ENCODE data around the gene ITGB6.

ITGB6 gene, protein sequence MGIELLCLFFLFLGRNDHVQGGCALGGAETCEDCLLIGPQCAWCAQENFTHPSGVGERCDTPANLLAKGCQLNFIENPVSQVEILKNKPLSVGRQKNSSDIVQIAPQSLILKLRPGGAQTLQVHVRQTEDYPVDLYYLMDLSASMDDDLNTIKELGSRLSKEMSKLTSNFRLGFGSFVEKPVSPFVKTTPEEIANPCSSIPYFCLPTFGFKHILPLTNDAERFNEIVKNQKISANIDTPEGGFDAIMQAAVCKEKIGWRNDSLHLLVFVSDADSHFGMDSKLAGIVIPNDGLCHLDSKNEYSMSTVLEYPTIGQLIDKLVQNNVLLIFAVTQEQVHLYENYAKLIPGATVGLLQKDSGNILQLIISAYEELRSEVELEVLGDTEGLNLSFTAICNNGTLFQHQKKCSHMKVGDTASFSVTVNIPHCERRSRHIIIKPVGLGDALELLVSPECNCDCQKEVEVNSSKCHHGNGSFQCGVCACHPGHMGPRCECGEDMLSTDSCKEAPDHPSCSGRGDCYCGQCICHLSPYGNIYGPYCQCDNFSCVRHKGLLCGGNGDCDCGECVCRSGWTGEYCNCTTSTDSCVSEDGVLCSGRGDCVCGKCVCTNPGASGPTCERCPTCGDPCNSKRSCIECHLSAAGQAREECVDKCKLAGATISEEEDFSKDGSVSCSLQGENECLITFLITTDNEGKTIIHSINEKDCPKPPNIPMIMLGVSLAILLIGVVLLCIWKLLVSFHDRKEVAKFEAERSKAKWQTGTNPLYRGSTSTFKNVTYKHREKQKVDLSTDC

DNA sequence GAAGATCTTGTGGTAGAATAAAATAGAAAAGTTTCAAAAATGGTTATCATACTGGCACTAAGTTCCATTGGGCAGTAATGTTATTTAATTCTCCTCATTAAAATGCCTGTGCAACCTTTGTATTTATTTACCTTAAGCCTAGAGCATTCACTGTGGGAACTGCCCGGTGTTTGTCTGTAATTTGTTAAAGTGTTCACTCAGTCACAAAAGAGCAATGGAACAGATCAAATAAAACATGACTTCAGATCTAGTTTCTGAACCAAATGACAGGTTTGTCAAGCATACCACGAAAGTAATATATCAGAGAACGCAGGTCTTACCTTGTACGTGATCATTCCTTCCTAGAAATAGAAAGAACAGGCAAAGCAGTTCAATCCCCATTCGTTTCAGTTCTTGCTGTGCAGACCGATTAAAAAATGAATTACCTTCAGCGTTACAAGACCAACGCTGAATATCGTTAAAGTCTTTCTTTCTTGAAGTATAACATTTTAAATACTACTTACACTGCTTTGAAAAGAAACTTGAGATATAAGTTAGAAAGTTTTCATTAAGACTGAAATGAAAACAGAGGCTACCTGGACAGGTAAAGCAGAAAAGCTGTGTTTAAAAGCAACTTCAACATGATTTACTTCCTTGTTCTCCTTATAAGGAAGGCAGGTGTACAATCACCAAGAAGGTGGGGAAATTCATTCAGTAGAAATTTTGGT lies at the start of gene ITGB6:
Gene ITGB6, minus strand, starts transcription at position 590 of the 707 bp plus-strand sequence. Its CDS starts 209 bp downstream, at position 381.
- no peak for DNase-seq (ENCODE audit: low read depth in 2 of 2)

DNA sequence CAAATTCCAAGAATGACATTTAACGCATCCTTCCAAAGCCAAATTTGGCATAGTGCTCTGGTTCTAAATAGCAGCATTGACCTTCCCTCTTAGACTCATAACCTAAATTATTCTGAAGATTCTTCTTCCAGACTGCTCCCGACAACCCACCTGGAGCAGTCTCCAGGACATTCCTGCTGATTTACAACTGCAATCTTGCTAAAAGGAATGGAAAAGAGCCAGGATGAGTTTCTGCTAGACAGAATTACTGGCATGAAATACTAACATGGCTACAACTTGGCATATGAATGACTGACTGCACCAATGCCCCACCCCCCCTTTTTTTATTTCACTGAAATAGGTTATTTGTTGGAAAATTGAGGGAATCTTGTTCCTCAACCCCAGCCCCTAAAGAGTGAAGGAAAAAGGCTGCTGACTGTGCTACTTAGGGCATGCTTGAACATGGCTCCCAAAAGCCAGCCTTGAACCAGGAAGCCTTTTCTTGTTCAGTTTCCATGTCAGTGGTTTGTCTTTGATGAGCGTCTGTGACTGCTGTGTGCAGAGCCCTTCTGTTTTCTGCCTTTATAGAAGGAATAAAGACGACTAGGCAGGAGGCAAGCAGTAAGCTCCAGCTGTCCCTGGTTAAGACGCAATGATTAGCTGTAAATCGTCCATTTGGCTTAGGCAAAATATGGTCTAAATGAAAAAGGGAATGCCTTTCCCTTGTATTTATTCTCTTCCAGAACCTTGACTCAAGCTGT lies 47.4 kb upstream of the ITGB6 start:
- no peak for DNase-seq (ENCODE audit: low read depth in 2 of 2)

DNA sequence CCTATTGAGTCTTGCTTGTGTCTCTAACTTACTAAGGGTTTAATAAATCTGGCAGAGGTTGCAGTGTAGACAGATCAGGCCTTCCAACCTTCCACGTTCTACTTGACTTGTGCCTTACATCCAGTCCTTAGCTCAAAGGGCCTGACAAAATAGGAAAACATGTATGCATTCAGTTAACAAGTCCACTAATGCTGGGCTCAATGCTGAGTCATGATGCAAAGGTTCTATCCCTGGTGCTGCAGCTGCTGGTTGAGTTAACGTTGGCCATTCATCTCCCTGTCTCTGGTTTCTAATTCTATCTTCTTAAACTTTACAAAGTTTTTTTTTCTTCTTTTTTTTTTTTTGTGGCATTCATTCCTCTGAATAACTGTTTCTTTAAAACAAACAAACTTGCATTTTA lies 46.3 kb upstream of the ITGB6 start:
- DNase-seq (ENCODE audit: low read depth in 2 of 2): no peak

DNA sequence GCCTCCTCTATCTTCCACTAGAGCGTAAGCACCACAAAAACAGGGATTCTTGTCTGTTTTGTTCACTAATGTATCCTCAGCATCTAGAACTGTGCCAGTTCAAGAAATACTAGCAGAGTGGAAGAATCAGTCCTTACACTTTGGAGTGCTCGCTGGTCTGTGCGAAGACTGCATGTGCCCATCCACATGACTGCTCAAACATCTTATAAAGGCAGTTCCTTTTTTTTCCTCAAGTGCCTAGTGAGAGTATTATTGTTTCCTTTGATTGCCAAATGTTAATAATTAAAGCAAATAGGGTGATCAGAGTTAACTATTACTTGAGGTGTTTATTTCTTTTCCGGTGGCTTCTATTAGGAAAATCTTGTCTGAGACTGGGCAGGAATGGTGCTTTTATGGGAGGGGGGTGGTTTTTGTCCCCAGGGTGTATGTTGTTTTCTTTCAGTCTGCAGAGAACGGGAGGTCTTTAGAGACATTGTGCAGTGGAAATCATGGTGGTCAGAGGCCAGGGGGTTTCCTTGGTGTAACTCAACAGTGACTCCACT lies 45.6 kb upstream of the ITGB6 start:
- DNase-seq (ENCODE audit: low read depth in 2 of 2): no peak

DNA sequence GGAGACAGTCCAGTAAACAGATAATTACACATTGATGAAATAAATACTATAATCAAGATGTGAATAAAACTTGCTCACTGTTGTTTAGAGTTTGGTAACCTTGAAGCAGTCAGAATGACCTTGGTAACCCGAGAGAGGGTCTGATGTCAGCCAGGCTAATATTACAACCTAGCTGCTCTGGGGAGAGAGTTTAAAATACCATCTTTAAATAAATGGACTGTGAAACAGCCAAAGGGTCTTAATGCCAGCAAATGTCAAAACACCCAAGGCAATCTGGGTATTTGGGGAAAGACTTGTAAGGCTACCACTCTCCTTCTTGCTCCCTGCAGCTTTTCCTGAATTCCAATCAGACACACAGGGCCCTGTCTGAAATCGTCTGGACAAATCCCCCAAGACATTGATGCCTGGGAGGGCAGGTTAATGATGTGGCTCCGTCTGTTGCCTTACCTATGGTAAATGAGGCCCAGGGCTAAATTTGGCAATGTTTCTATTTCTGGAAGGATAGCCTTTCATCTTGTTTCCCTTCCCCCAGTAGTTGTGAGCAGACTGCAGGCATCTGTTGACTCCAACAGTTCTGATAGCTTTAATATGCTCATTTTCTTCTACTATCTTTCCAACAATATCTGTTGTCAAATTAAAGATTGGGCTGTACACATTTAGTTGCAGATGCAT lies 43.0 kb upstream of the ITGB6 start:
- DNase-seq (ENCODE audit: low read depth in 2 of 2): no peak

DNA sequence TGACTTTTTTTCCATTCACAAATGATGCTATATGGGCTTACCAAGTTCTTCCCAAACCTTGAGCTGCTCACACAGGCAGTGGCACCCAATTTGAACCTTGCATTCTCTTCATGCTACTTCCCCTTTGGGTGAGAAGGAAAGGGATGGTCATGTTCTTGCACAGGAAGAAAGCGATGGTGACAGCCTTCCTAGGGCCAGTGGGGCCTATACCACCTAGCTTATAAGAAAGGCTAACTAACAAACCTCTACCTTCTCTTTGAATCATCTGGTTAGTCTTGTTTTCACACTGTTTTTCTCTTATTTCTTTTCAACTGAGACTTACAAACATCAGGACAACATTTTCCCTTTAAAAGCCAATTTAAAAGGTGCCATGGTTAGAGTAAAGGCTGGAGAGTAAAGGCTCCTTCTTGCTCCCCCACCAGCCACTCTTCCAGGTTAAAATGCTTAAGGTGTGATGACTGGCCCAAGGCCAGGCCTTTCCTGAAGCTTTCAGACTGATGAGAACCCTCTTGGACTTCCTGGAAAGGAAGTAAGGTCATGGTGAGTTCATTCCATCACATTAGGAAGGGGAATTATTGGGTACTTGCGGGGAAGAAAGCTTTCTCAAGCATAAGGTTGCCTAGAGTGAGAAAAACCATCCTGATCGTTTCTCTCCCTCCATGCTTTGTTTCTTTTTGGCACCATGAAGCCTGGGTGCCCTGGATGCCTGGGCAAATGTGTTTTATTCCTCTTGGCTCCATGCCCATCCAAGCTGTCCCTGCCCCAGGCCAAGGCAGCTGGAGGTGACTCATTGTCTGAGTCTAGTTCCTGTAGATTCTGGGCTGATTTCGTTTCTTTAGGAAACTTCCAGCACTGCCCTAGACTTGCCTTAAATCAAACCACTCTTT lies 41.4 kb upstream of the ITGB6 start:
- DNase-seq (ENCODE audit: low read depth in 2 of 2): no peak

DNA sequence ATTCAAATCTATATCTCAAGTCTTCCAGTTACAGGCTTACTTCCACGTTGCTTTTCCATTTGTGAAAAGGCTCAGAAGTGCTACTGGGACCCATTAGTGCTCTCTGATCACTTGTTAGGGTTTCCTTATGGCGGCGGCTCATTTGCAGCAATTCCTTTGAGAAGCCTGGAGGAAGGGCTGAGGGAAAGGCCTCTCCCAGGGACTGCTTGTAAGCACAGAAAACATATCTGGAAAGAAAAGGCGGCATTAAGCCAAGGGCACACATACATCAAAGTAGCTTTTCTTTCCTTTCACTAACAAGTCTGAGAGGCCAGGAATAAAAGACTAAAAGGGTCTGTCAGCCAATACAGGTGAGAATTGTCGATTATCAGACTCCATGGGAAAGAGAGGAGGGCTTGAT lies 39.4 kb upstream of the ITGB6 start:
- no peak for DNase-seq (ENCODE audit: low read depth in 2 of 2)

DNA sequence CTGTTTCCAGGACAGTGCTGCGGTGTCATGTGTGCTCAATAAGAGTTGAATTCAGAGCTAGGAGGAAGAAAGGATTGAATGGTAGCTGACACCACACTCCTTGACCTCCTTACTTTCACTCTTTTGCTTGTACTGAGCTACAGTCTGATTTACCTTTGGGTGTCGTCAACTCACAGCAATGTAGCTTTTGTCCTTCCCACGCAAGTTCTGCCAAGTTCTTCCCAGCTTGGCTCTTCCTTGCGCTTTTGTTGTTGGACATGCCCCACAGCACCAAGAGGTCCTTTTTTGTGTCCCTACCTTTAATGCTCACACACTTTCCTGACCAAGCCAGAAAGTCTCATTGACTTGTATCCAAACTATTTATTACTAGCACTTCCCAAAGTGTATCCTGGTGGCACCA lies 38.3 kb upstream of the ITGB6 start:
- DNase-seq (ENCODE audit: low read depth in 2 of 2): no peak

DNA sequence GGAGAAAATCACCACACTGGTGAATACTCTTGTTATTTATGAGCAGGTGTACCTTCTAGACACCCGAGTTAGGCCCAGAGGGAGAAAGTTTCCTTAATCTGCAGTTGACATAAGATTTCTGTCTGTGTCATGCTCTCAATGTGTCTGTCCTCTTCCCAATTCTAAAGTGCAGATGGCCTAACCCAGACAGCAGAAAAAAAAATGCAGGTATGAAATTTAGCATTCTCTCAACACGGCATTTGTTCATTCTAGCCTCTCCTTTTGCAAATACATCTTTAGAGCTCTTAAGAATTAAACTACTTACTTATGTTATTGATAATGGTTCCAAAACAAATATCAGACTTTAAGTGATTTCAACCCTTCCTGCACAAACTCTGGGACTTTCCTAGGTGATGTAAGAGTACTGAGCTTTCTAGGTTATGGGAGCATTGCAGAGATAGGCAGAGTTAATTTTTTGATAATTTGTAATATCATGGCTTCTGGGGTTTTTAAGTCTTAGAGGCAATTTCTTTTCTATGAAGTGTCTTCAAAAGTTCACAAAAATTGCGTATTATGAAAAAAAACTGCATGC lies 32.9 kb upstream of the ITGB6 start:
- no peak for DNase-seq (ENCODE audit: low read depth in 2 of 2)

DNA sequence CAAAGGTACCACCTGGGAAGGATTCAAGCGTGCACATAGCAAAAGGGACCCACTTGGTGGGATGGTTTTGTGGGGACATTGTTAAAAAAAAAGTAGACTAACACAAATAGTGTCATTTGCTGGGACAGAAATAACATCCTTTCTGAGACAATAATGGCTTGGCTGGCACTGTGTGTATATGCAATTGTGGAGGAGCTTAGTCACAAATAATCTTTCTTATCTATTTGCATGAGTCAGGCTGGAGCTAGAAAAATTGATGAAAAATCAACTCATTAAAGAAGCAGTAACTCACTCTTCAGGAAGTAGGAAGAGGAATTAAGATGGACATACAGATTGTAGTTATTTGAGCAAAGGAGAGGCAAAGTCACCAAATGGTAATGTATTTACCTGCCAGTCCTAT lies 29.5 kb upstream of the ITGB6 start:
- no peak for DNase-seq (ENCODE audit: low read depth in 2 of 2)

DNA sequence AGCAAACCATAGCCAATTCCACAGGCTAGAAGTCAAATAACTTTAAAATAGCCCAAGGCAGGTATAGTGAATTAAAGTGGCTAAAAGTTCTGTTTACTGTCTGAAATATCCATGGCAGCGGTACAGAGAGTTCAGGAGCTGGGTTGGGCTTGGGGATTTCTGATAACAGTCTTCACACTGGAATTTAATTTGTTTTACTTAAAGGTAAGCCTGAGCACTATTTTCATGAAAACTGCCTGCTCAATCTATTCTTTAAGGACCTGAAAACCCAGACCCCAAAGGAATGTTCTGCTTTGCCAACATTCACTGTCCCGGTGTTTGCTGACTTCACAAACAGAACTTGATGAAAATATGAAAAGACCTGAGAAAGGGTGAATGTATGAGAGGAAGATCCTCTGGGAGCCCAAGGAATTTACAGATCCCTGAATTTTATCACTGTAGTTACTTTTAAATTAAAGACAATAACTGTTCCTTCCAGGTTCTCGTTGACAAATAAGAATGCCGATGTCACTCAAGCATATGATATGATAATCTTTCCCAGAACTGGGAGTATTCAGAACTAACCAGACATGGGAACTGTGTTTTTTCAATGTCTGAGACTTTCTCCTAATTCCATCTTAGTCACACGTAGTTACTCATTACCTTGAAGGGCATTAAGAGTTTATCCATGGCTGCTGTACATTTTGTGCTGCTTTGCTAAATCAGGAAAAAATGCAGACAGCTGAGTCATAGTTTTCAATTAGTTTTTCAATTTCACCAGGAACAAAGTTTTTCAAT lies 28.3 kb upstream of the ITGB6 start:
- DNase-seq (ENCODE audit: low read depth in 2 of 2): no peak

DNA sequence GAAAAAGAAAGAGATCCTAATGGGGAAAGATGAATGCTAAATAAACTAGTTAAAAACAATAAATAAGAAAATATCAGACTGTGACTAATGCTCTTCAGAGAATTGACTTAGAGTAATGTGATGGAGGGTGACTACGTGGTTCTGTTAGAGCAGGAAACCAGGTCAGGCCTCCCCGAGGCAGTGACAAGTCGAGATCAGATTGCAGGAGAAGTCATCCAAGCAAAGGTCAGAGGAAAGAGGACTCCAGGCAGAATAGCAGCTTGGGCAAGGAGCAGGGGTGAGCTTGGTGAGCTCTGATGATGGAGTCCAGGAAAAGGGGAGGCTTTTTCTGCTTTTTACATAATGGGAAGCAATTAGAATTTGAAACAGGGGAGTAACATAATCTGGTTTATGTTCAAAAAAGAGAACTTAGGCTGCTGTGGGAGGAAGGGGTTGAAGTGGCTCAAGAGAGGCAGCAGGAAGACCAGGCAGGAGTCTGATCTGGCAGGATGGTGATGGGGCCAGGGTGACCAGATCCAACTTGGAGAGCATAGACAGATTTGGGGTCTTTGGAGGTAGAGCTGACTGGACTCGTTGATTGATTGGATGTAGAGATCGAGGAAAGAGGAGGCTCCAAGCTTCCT lies 27.3 kb upstream of the ITGB6 start:
- DNase-seq (ENCODE audit: low read depth in 2 of 2): no peak

DNA sequence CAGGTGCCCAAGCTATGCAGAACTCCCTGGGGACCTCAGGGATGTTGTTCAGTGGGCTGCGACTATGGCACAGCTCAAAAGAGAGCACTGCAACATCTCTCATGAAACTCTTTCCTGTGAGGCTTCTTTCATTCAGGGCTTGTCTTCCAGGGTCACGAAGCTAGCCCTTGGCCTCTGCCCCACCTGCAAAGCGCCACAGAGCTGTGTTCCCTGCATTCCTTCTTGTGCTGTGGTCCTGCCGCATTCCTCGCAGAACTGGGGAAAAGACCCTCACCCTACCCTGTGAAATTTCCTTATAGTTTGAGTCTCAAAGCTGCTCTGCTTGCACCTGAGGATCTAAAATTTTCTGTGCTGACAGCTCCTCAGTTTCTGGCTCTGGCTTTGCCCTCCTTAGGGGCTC lies 26.3 kb upstream of the ITGB6 start:
- no peak for DNase-seq (ENCODE audit: low read depth in 2 of 2)

DNA sequence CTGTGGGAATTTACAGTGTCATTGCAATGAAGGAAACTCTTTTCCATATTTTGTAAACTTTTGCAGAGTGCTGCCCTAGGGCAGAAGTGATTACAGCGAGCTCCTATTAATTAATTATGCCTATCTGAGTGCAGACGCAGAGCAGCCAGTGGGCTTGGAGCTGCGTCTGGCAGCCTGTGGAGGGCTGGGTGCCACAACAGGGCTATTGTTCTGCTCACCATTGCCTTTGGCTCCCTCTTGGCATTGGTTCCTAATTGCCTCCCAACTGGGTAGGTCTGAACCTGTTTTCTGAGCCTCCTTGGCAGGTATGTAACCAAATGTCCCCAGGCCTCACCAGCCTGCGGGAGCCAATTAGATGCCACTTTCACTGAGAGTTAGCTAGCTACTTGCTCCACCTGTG lies 25.6 kb upstream of the ITGB6 start:
- no peak for DNase-seq (ENCODE audit: low read depth in 2 of 2)

DNA sequence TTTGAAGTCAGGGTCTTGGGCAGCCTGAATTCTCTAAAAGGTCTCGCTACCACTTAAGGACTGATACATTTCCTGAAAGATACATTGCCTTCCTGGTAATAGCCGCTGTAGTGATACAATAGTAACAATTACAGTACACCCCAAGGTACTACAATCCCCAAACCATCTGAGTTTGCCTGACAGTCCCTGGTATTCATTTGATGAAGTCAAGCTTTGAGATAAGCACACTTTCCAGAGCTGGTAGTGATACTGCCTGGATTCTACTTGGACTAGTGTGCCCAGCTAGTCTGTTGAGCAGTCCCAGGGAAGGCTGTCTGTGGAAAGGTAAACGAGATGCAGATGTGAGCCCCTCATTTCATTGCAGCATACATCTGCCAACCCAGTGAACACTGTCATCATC lies 24.4 kb upstream of the ITGB6 start:
- no peak for DNase-seq (ENCODE audit: low read depth in 2 of 2)

DNA sequence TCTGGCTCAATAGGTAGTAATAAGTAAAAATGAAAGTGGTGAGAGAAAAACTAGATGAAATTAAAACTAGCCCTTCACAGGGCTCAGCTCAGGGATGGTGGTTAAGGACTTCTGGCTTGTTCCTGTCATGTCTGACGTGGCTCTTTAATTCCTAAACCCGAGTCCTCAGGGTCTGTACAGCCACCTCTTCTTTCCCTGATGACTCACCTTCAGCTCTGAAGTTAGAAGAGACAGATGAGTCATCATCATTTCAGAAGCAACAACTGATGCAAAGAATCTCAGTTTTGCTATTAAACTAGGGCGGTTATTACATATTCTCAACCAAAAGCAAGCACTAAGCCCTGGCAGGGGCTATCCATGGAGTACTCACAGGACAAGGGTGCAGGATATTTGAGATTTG lies 24.0 kb upstream of the ITGB6 start:
- DNase-seq (ENCODE audit: low read depth in 2 of 2): no peak

DNA sequence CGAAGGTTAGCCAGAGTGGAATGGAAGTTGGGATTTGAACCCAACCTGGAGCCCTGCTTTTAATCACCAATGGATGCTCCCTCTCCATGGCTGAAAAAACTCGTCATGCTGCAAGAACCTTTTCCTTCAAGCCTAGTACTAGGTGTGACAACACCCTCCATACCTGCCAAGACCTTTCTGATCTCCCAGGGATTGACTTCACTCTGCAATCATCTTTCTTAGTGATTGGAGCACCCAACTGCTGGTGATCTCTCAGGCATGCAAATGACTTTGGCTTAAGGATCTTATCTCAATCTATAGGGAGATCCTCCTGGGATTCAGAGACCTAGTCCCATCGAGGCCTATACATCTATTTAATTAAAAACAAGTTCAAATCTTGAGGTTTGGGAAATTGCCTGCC lies 23.5 kb upstream of the ITGB6 start:
- DNase-seq (ENCODE audit: low read depth in 2 of 2): no peak

DNA sequence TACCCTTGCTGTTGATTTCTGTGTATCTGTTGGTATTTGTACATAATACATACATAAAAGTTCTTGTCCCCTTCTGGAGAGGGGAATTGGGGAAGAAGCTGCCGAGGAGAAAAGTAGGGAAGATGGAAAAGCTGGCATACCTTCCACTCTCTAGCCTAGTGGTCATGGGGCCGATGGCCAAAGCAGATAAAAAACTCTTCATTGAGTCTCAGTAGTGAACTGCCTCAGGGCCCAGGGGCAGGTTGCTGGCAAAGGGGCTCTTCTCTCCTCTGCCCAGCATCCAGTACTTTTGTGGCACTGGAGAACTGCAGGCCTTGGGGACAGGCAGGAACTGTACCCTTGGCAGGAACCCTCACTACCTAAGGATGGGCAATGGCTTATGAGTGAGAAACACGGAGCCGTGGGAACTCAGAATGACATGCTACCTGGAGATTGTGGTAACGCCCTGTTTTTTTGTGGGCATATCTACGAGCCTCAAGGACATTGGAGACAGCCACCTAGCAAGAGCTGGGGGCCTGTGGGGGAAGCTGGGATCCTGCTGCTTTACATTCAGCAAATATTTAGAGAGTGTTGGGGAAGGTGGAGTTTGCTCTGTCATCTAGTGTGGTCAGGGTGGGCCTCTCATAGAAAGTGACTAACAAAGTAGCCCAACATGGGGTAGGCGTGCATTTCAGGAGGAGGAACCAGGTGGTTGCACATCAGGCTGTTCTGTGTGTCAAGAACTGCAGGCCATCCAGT lies 22.6 kb upstream of the ITGB6 start:
- DNase-seq (ENCODE audit: low read depth in 2 of 2): no peak

Measured in stimulated activated CD4-positive, alpha-beta T cell treated with anti-CD3 and anti-CD28 coated beads, Interleukin-1b, Interleukin-23, amount 100 ng/mL, for 1 hour (primary cell).